ENCODE measurements around the gene WWC1. TPM values are rescaled to one million over a fixed set of nuclear protein-coding genes. Genes with fewer than 3 reads are reported as not detected.

Gene WWC1
- total RNA-seq, 1 experiment from 2014 or later = 98.5 TPM

GRCh38 chr5:168443950-168444700, 152.7 kb downstream of the WWC1 start:
- no peak for DNase-seq (ENCODE audit: low read depth)
- in situ Hi-C loops (cut with HindIII; ENCODE audit: low pct_unique_long_range_greater_than_20kb, low sequenced_read_pairs) = no loop called here

GRCh38 chr5:168446983-168447619, 155.7 kb downstream of the WWC1 start:
- no peak for DNase-seq (ENCODE audit: low read depth)
- in situ Hi-C loops (cut with HindIII; ENCODE audit: low pct_unique_long_range_greater_than_20kb, low sequenced_read_pairs) = no loop called here

GRCh38 chr5:168447808-168448207, 156.4 kb downstream of the WWC1 start:
- no peak for DNase-seq (ENCODE audit: low read depth)
- in situ Hi-C loops (cut with HindIII; ENCODE audit: low pct_unique_long_range_greater_than_20kb, low sequenced_read_pairs) = no loop called here

- in situ Hi-C loops (cut with HindIII; ENCODE audit: low pct_unique_long_range_greater_than_20kb, low sequenced_read_pairs) = no loop called here
- no peak for DNase-seq (ENCODE audit: low read depth)
These were observed 157.7 kb downstream of the WWC1 start for GRCh38 chr5:168449166-168449565.

- in situ Hi-C loops (cut with HindIII; ENCODE audit: low pct_unique_long_range_greater_than_20kb, low sequenced_read_pairs) = no loop called here
- no peak for DNase-seq (ENCODE audit: low read depth)
These were observed 160.1 kb downstream of the WWC1 start for GRCh38 chr5:168451565-168451964.

- in situ Hi-C loops (cut with HindIII; ENCODE audit: low pct_unique_long_range_greater_than_20kb, low sequenced_read_pairs) = no loop called here
- no peak for DNase-seq (ENCODE audit: low read depth)
These were observed 163.8 kb downstream of the WWC1 start for GRCh38 chr5:168455201-168455600.

GRCh38 chr5:168457542-168457941, 166.1 kb downstream of the WWC1 start:
- DNase-seq (ENCODE audit: low read depth) = no peak
- in situ Hi-C loops (cut with HindIII; ENCODE audit: low pct_unique_long_range_greater_than_20kb, low sequenced_read_pairs) = no loop called here

- in situ Hi-C loops (cut with HindIII; ENCODE audit: low pct_unique_long_range_greater_than_20kb, low sequenced_read_pairs) = no loop called here
- no peak for DNase-seq (ENCODE audit: low read depth)
These were observed 169.2 kb downstream of the WWC1 start for GRCh38 chr5:168460606-168461005.

GRCh38 chr5:168463081-168463480, 171.6 kb downstream of the WWC1 start:
- in situ Hi-C loops (cut with HindIII; ENCODE audit: low pct_unique_long_range_greater_than_20kb, low sequenced_read_pairs) = no loop called here
- DNase-seq (ENCODE audit: low read depth) = no peak

- in situ Hi-C loops (cut with HindIII; ENCODE audit: low pct_unique_long_range_greater_than_20kb, low sequenced_read_pairs) = no loop called here
- DNase-seq (ENCODE audit: low read depth) = no peak
These were observed 172.8 kb downstream of the WWC1 start for GRCh38 chr5:168464214-168464613.

- in situ Hi-C loops (cut with HindIII; ENCODE audit: low pct_unique_long_range_greater_than_20kb, low sequenced_read_pairs) = no loop called here
- no peak for DNase-seq (ENCODE audit: low read depth)
These were observed 173.2 kb downstream of the WWC1 start for GRCh38 chr5:168464641-168465040.

- no peak for DNase-seq (ENCODE audit: low read depth)
- in situ Hi-C loops (cut with HindIII; ENCODE audit: low pct_unique_long_range_greater_than_20kb, low sequenced_read_pairs) = no loop called here
These were observed 176.4 kb downstream of the WWC1 start for GRCh38 chr5:168467755-168468330.

- in situ Hi-C loops (cut with HindIII; ENCODE audit: low pct_unique_long_range_greater_than_20kb, low sequenced_read_pairs) = no loop called here
- DNase-seq (ENCODE audit: low read depth) = no peak
These were observed 177.4 kb downstream of the WWC1 start for GRCh38 chr5:168468836-168469235.

GRCh38 chr5:168469816-168470215, 178.4 kb downstream of the WWC1 start:
- no peak for DNase-seq (ENCODE audit: low read depth)
- in situ Hi-C loops (cut with HindIII; ENCODE audit: low pct_unique_long_range_greater_than_20kb, low sequenced_read_pairs) = no loop called here

GRCh38 chr5:168471785-168472184, 180.3 kb downstream of the WWC1 start:
- DNase-seq (ENCODE audit: low read depth) = peak; percentile 25
- in situ Hi-C loops (cut with HindIII; ENCODE audit: low pct_unique_long_range_greater_than_20kb, low sequenced_read_pairs) = no loop called here

GRCh38 chr5:168472329-168472728, 180.9 kb downstream of the WWC1 start:
- peak; percentile 82 for DNase-seq (ENCODE audit: low read depth)
- in situ Hi-C loops (cut with HindIII; ENCODE audit: low pct_unique_long_range_greater_than_20kb, low sequenced_read_pairs) = no loop called here

GRCh38 chr5:168474319-168474718, 182.9 kb downstream of the WWC1 start:
- in situ Hi-C loops (cut with HindIII; ENCODE audit: low pct_unique_long_range_greater_than_20kb, low sequenced_read_pairs) = no loop called here
- DNase-seq (ENCODE audit: low read depth) = no peak

- in situ Hi-C loops (cut with HindIII; ENCODE audit: low pct_unique_long_range_greater_than_20kb, low sequenced_read_pairs) = no loop called here
- no peak for DNase-seq (ENCODE audit: low read depth)
These were observed 185.6 kb downstream of the WWC1 start for GRCh38 chr5:168477060-168477459.

GRCh38 chr5:168479166-168479565, 187.7 kb downstream of the WWC1 start:
- in situ Hi-C loops (cut with HindIII; ENCODE audit: low pct_unique_long_range_greater_than_20kb, low sequenced_read_pairs) = no loop called here
- no peak for DNase-seq (ENCODE audit: low read depth)

- no peak for DNase-seq (ENCODE audit: low read depth)
- in situ Hi-C loops (cut with HindIII; ENCODE audit: low pct_unique_long_range_greater_than_20kb, low sequenced_read_pairs) = no loop called here
These were observed 189.2 kb downstream of the WWC1 start for GRCh38 chr5:168480601-168481000.

Measured in Caki2 (cell line).